OCI-LY1 (cell line): ENCODE measurements around the gene RPN1.

Experiments used
- H2AFZ ChIP-seq: fragments of 200-600 bp; sonication (generic), shearing (Covaris generic); 2 replicates; pipeline ENCODE4 v1.6.0; 2014; ENCODE audit warnings: antibody characterized with exemption, mild to moderate bottlenecking, low read length
- H3F3A ChIP-seq: fragments of 200-600 bp; sonication (generic), shearing (Covaris generic); 2 replicates; pipeline ENCODE4 v1.6.0; 2014; ENCODE audit warnings: mild to moderate bottlenecking, antibody characterized with exemption, low read length, moderate library complexity; ENCODE audit not compliant: insufficient read depth
- H3K27ac ChIP-seq: fragments of 200-600 bp; sonication (generic); 2 replicates; pipeline ENCODE4 v1.5.1; 2014; ENCODE audit warnings: low read length, mixed run types, mild to moderate bottlenecking, low read depth; ENCODE audit not compliant: poor library complexity, severe bottlenecking
- H3K27me3 ChIP-seq: fragments of 200-600 bp; sonication (generic); 2 replicates; pipeline ENCODE4 v1.6.0; 2014; ENCODE audit warnings: antibody characterized with exemption, mild to moderate bottlenecking, low read length, moderate library complexity; ENCODE audit not compliant: insufficient read depth
- H3K36me3 ChIP-seq: fragments of 200-600 bp; sonication (generic); 2 replicates; pipeline ENCODE4 v1.6.1; 2014; ENCODE audit warnings: mild to moderate bottlenecking, antibody characterized with exemption, low read length, moderate library complexity, mixed read lengths; ENCODE audit not compliant: insufficient read depth
- H3K4me1 ChIP-seq: fragments of 200-600 bp; sonication (generic); 2 replicates; pipeline ENCODE4 v1.5.1; 2014; ENCODE audit warnings: mild to moderate bottlenecking, low read length, moderate library complexity; ENCODE audit not compliant: insufficient read depth, severe bottlenecking
- H3K4me2 ChIP-seq: fragments of 200-600 bp; sonication (generic), shearing (Covaris generic); 2 replicates; pipeline ENCODE4 v1.6.1; 2014; ENCODE audit warnings: low read length
- H3K4me3 ChIP-seq: fragments of 200-600 bp; sonication (generic); 2 replicates; pipeline ENCODE4 v1.5.1; 2014; ENCODE audit warnings: low read length, low read depth, mild to moderate bottlenecking, mixed read lengths; ENCODE audit not compliant: poor library complexity, severe bottlenecking
- H3K79me2 ChIP-seq: fragments of 200-600 bp; shearing (Covaris generic); 2 replicates; pipeline ENCODE4 v1.6.1; 2016; ENCODE audit warnings: mixed run types, low read length, mixed read lengths; ENCODE audit not compliant: insufficient read depth
- H3K9ac ChIP-seq: fragments of 200-600 bp; sonication (generic), shearing (Covaris generic); 2 replicates; pipeline ENCODE4 v1.6.1; 2014; ENCODE audit warnings: mild to moderate bottlenecking, low read length, mixed read lengths
- H3K9me2 ChIP-seq: fragments of 200-600 bp; sonication (generic), shearing (Covaris generic); 2 replicates; pipeline ENCODE4 v1.6.1; 2014; ENCODE audit warnings: low read depth, mild to moderate bottlenecking, low read length, mixed read lengths
- H3K9me3 ChIP-seq: fragments of 200-600 bp; shearing (Covaris generic); 2 replicates; pipeline ENCODE4 v1.6.1; 2014; ENCODE audit warnings: low read length, mixed read lengths
- H4K20me1 ChIP-seq: fragments of 200-600 bp; sonication (generic), shearing (Covaris generic); 2 replicates; pipeline ENCODE4 v1.6.0; 2016; ENCODE audit warnings: mild to moderate bottlenecking, low read length; ENCODE audit not compliant: insufficient read depth
- CTCF ChIP-seq: fragments of 200-600 bp; sonication (generic), shearing (Covaris generic); IDR thresholded peaks from 2 replicates; pipeline ENCODE4 v1.5.1; 2017; ENCODE audit warnings: mild to moderate bottlenecking, antibody characterized with exemption, low read length, moderate library complexity, mixed read lengths
- EZH2 ChIP-seq: fragments of 200-600 bp; sonication (generic), shearing (Covaris generic); IDR thresholded peaks from 2 replicates; pipeline ENCODE4 v1.8.0; 2017; ENCODE audit warnings: borderline replicate concordance, mixed run types, mild to moderate bottlenecking, antibody characterized with exemption, low read length, moderate library complexity, mixed read lengths

The RPN1 gene

GRCh38 chr3:128634075-128634611, 16.5 kb downstream of the RPN1 start:
- Histone ChIP-seq H3K9ac (no peak overlapping the region), H3K79me2 (peaks cover 34% of the 10 kb centered on the region), H4K20me1 (no peaks in the 10 kb centered on the region), H3K4me3 (no peak overlapping the region), H3K27me3 (no peaks in the 10 kb centered on the region), H3K36me3 (peaks cover 92% of the 10 kb centered on the region), H3K4me2 (no peak overlapping the region), H3F3A (no peaks in the 10 kb centered on the region), H3K27ac (no peak overlapping the region), H3K4me1 (no peaks in the 10 kb centered on the region), H2AFZ (no peak overlapping the region), H3K9me3 (no peaks in the 10 kb centered on the region), H3K9me2 (no peaks in the 10 kb centered on the region)
- TF ChIP-seq CTCF (no peak), EZH2 (no peak)

DNA sequence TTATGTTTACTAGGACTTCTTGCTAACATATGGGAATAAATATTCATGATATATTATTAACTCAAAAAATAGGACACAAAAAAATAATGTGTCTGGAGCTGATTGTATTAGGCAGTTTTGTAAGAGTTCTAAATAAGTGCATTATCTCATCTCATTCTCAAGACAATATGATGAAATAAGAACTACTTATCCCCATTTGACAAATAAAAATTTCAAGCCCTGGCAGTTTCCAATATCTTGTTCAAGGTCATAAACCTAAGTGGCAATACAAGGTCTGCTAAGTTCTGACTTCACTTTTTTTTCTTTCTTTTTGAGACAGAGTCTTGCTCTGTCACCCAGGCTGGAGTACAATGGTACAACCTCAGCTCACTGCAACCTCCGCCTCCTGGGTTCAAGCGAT, 18.3 kb downstream of the RPN1 start:
- Histone ChIP-seq H3K27me3 (no peaks in the 10 kb centered on the region), H3K4me1 (no peaks in the 10 kb centered on the region), H3K36me3 (peaks cover 91% of the 10 kb centered on the region), H3K9ac (no peak overlapping the region), H3F3A (no peaks in the 10 kb centered on the region), H3K4me3 (no peak overlapping the region), H4K20me1 (no peaks in the 10 kb centered on the region), H3K9me3 (no peaks in the 10 kb centered on the region), H3K79me2 (peaks cover 19% of the 10 kb centered on the region), H2AFZ (no peak overlapping the region), H3K9me2 (no peaks in the 10 kb centered on the region), H3K4me2 (no peak overlapping the region), H3K27ac (no peak overlapping the region)
- TF ChIP-seq EZH2 = no peak
- no peak for TF ChIP-seq CTCF

- Histone ChIP-seq H3K27ac (no peak overlapping the region), H3K79me2 (peaks cover 8% of the 10 kb centered on the region), H3K36me3 (peaks cover 93% of the 10 kb centered on the region), H2AFZ (no peak overlapping the region), H3K4me2 (no peak overlapping the region), H3K4me3 (no peak overlapping the region), H3K27me3 (no peaks in the 10 kb centered on the region), H3K9me3 (no peaks in the 10 kb centered on the region), H3K9me2 (no peaks in the 10 kb centered on the region), H3K9ac (no peak overlapping the region), H3F3A (no peaks in the 10 kb centered on the region), H4K20me1 (no peaks in the 10 kb centered on the region), H3K4me1 (no peaks in the 10 kb centered on the region)
- no peak for TF ChIP-seq EZH2
- TF ChIP-seq CTCF = no peak
Observed at GRCh38 chr3:128629936-128630335, 20.7 kb downstream of the RPN1 start.
